Mammary epithelial cell (primary cell): Measurements from ENCODE around the gene CIAO1.

Experiments
- CTCF ChIP-seq, 2 donors: IDR thresholded peaks in 1 of 2; conservative IDR thresholded peaks in 1 of 2; 2 replicates each; pipeline ENCODE4 v1.5.1; 2011 to 2012; ENCODE audit warnings: inconsistent platforms in 2 of 2, low read length in 2 of 2, mild to moderate bottlenecking in 2 of 2, control low read depth in 1 of 2, low read depth in 1 of 2; ENCODE audit not compliant: insufficient read depth in 1 of 2; ENCODE audit errors: extremely low read depth in 1 of 2
- EZH2 ChIP-seq: IDR thresholded peaks from 2 replicates; pipeline ENCODE4 v1.6.1; 2012; ENCODE audit warnings: low read length, inconsistent platforms, borderline replicate concordance

GRCh38 chr2:96317584-96317997, 51.6 kb downstream of the CIAO1 start:
- TF ChIP-seq CTCF (conservative IDR thresholded peaks at IDR 0.05 in 1 of 2, IDR thresholded peaks at IDR 0.05 in 1 of 2; ENCODE audit: extremely low read depth in 1 of 2, insufficient read depth in 1 of 2, low read depth in 1 of 2, low read length in 2 of 2) = no peak
- no peak for TF ChIP-seq EZH2
